ENCODE data around the gene TCEAL6.

DNA sequence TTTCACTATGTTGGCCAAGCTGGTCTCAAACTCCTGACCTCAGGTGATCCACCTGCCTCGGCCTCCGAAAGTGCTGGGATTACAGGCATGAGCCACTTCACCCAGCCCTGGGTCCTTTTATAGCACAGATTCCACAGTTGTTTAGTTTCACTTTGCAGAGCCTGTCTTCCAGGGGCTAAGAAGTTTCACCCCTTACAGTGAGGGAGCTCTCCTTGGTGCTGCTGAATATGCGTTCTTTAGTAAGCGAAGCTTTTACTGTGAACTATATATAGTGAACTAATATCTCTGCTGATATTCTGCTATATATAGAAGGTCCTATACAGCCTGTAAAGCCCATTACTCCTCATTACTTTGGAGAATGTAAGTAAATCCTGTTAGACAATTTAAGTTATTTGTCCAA lies 4.2 kb downstream of the TCEAL6 start:
- TF ChIP-seq, protein P1, sequence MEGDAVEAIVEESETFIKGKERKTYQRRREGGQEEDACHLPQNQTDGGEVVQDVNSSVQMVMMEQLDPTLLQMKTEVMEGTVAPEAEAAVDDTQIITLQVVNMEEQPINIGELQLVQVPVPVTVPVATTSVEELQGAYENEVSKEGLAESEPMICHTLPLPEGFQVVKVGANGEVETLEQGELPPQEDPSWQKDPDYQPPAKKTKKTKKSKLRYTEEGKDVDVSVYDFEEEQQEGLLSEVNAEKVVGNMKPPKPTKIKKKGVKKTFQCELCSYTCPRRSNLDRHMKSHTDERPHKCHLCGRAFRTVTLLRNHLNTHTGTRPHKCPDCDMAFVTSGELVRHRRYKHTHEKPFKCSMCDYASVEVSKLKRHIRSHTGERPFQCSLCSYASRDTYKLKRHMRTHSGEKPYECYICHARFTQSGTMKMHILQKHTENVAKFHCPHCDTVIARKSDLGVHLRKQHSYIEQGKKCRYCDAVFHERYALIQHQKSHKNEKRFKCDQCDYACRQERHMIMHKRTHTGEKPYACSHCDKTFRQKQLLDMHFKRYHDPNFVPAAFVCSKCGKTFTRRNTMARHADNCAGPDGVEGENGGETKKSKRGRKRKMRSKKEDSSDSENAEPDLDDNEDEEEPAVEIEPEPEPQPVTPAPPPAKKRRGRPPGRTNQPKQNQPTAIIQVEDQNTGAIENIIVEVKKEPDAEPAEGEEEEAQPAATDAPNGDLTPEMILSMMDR (IDR thresholded peaks at IDR 0.05), result no peak
- TF ChIP-seq TCF12 (IDR thresholded peaks at IDR 0.05), result no peak
- TF ChIP-seq POLR2AphosphoS5 (IDR thresholded peaks at IDR 0.05; ENCODE audit: low read depth, low read length), result no peak
- TF ChIP-seq TEAD4 (IDR thresholded peaks at IDR 0.05; ENCODE audit: borderline replicate concordance, insufficient read depth), result no peak
- no peak for TF ChIP-seq EP300 (IDR thresholded peaks at IDR 0.05; ENCODE audit: borderline replicate concordance in 1 of 2, low read depth in 1 of 2, low read length in 1 of 2)
- no peak for TF ChIP-seq EZH2phosphoT487 (IDR thresholded peaks at IDR 0.05; ENCODE audit: borderline replicate concordance, low read depth)
- TF ChIP-seq, protein P2, sequence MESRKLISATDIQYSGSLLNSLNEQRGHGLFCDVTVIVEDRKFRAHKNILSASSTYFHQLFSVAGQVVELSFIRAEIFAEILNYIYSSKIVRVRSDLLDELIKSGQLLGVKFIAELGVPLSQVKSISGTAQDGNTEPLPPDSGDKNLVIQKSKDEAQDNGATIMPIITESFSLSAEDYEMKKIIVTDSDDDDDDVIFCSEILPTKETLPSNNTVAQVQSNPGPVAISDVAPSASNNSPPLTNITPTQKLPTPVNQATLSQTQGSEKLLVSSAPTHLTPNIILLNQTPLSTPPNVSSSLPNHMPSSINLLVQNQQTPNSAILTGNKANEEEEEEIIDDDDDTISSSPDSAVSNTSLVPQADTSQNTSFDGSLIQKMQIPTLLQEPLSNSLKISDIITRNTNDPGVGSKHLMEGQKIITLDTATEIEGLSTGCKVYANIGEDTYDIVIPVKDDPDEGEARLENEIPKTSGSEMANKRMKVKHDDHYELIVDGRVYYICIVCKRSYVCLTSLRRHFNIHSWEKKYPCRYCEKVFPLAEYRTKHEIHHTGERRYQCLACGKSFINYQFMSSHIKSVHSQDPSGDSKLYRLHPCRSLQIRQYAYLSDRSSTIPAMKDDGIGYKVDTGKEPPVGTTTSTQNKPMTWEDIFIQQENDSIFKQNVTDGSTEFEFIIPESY (IDR thresholded peaks at IDR 0.05; ENCODE audit: borderline replicate concordance, low read depth), result no peak
- no peak for TF ChIP-seq YY1 (IDR thresholded peaks at IDR 0.05; ENCODE audit: low read depth)

All from SK-N-SH (cell line).